H9 (cell line): Measurements from ENCODE around the gene TRIM36. TPM values are rescaled to one million over a fixed set of nuclear protein-coding genes. Genes with fewer than 3 reads are reported as not detected.

Experiments used
- DNase-seq: peaks from one replicate; pipeline ENCODE4 v3.0.0-alpha.2; 2017
- H2AFZ ChIP-seq: one replicate; pipeline ENCODE4 v1.6.1; 2013; ENCODE audit warnings: mild to moderate bottlenecking, low read length, control low read depth, moderate library complexity
- H2AK5ac ChIP-seq: 2 replicates; pipeline ENCODE4 v1.6.1; 2013; ENCODE audit warnings: low read length, control low read depth, mixed read lengths; ENCODE audit not compliant: insufficient read length
- H2BK120ac ChIP-seq: one replicate; pipeline ENCODE4 v1.6.1; 2013; ENCODE audit warnings: low read depth, mild to moderate bottlenecking, low read length, control low read depth, inconsistent platforms; ENCODE audit not compliant: poor library complexity, severe bottlenecking
- H2BK12ac ChIP-seq: 2 replicates; pipeline ENCODE4 v1.6.1; 2013; ENCODE audit warnings: low read length, control low read depth, mixed read lengths, low read depth; ENCODE audit not compliant: insufficient read length
- H2BK15ac ChIP-seq: 2 replicates; pipeline ENCODE4 v1.6.1; 2013; ENCODE audit warnings: low read depth, low read length, control low read depth
- H2BK20ac ChIP-seq: one replicate; pipeline ENCODE4 v1.6.1; 2013; ENCODE audit warnings: low read depth, mild to moderate bottlenecking, low read length, control low read depth, inconsistent platforms; ENCODE audit not compliant: poor library complexity, severe bottlenecking
- H2BK5ac ChIP-seq: 2 replicates; pipeline ENCODE4 v1.6.1; 2013; ENCODE audit warnings: low read length, control low read depth, mixed read lengths; ENCODE audit not compliant: insufficient read length
- H3K14ac ChIP-seq: 2 replicates; pipeline ENCODE4 v1.6.1; 2013; ENCODE audit warnings: low read length, control low read depth; ENCODE audit not compliant: insufficient read depth
- H3K18ac ChIP-seq: 2 replicates; pipeline ENCODE4 v1.6.1; 2013; ENCODE audit warnings: low read depth, mild to moderate bottlenecking, mixed read lengths, low read length, control low read depth; ENCODE audit not compliant: insufficient read length
- H3K23ac ChIP-seq: 2 replicates; pipeline ENCODE4 v1.6.1; 2013; ENCODE audit warnings: low read length, control low read depth, mixed read lengths, low read depth; ENCODE audit not compliant: insufficient read length
- H3K23me2 ChIP-seq: 2 replicates; pipeline ENCODE4 v1.6.1; 2013; ENCODE audit warnings: low read depth, mild to moderate bottlenecking, mixed read lengths, low read length, control low read depth; ENCODE audit not compliant: insufficient read length, poor library complexity, severe bottlenecking
- H3K27ac ChIP-seq: 2 replicates; pipeline ENCODE4 v1.5.1; 2013; ENCODE audit warnings: low read length, control low read depth, mixed read lengths, low read depth; ENCODE audit not compliant: insufficient read length
- H3K27me3 ChIP-seq: 2 replicates; pipeline ENCODE4 v1.6.1; 2013; ENCODE audit warnings: low read length, control low read depth, inconsistent platforms; ENCODE audit not compliant: insufficient read depth
- H3K4ac ChIP-seq: 2 replicates; pipeline ENCODE4 v1.6.1; 2013; ENCODE audit warnings: low read depth, mild to moderate bottlenecking, control low read depth, inconsistent platforms, low read length, moderate library complexity
- H3K4me1 ChIP-seq: 2 replicates; pipeline ENCODE4 v1.6.1; 2013; ENCODE audit warnings: low read length, control low read depth, inconsistent platforms; ENCODE audit not compliant: insufficient read depth
- H3K4me2 ChIP-seq: 2 replicates; pipeline ENCODE4 v1.6.1; 2013; ENCODE audit warnings: low read length, control low read depth, mixed read lengths; ENCODE audit not compliant: insufficient read length, insufficient read depth
- H3K56ac ChIP-seq: 2 replicates; pipeline ENCODE4 v1.6.1; 2013; ENCODE audit warnings: low read depth, mild to moderate bottlenecking, mixed read lengths, low read length, control low read depth; ENCODE audit not compliant: insufficient read length
- H3K79me1 ChIP-seq: 2 replicates; pipeline ENCODE4 v1.6.1; 2013; ENCODE audit warnings: low read depth, mild to moderate bottlenecking, moderate library complexity, low read length, control low read depth, inconsistent platforms; ENCODE audit not compliant: insufficient read depth, poor library complexity, severe bottlenecking
- H3K79me2 ChIP-seq: 2 replicates; pipeline ENCODE4 v1.6.1; 2013; ENCODE audit warnings: low read length, control low read depth, inconsistent platforms; ENCODE audit not compliant: insufficient read depth
- H3K9ac ChIP-seq: 2 replicates; pipeline ENCODE4 v1.6.1; 2013; ENCODE audit warnings: low read length, control low read depth, mixed read lengths; ENCODE audit not compliant: insufficient read length; ENCODE audit errors: extremely low read depth
- H3K9me3 ChIP-seq: one replicate; pipeline ENCODE4 v1.6.1; 2013; ENCODE audit warnings: low read depth, low read length, inconsistent platforms; ENCODE audit not compliant: control insufficient read depth
- H3T11ph ChIP-seq: one replicate; pipeline ENCODE4 v1.6.1; 2013; ENCODE audit warnings: mild to moderate bottlenecking, low read length, control low read depth, inconsistent platforms
- H4K20me1 ChIP-seq: one replicate; pipeline ENCODE4 v1.6.1; 2013; ENCODE audit not compliant: control insufficient read depth, insufficient read length, insufficient read depth
- H4K5ac ChIP-seq: 2 replicates; pipeline ENCODE4 v1.6.1; 2013; ENCODE audit warnings: low read depth, mild to moderate bottlenecking, mixed read lengths, low read length, control low read depth; ENCODE audit not compliant: insufficient read length
- H4K8ac ChIP-seq: replicated peaks from 2 replicates; pipeline ENCODE4 v1.6.1; 2013; ENCODE audit warnings: low read length, control low read depth, mixed read lengths, low read depth; ENCODE audit not compliant: insufficient read length
- H4K91ac ChIP-seq: 2 replicates; pipeline ENCODE4 v1.6.1; 2013; ENCODE audit warnings: low read depth, mild to moderate bottlenecking, moderate library complexity, mixed read lengths, low read length, control low read depth; ENCODE audit not compliant: insufficient read length
- H3K27ac Mint-ChIP-seq, 3 experiments: 2 replicates in 2 of 3; 3 replicates in 1 of 3; pipeline ENCODE4 v1.8.0; 2020 to 2021; ENCODE audit warnings: mixed read lengths in 3 of 3, mild to moderate bottlenecking in 1 of 3, moderate library complexity in 1 of 3
- H3K27me3 Mint-ChIP-seq: 2 replicates; pipeline ENCODE4 v1.8.0; 2021; ENCODE audit warnings: low read depth, mild to moderate bottlenecking, moderate library complexity, mixed read lengths
- H3K36me3 Mint-ChIP-seq, 3 experiments: 2 replicates in 2 of 3; 3 replicates in 1 of 3; pipeline ENCODE4 v1.8.0; 2020 to 2021; ENCODE audit warnings: low read depth in 3 of 3, mixed read lengths in 3 of 3; ENCODE audit not compliant: insufficient read depth in 1 of 3
- H3K4me1 Mint-ChIP-seq, 2 experiments: 2 replicates each; pipeline ENCODE4 v1.8.0; 2020; ENCODE audit warnings: mixed read lengths in 2 of 2
- H3K4me3 Mint-ChIP-seq, 2 experiments: 2 replicates in 1 of 2; 3 replicates in 1 of 2; pipeline ENCODE4 v1.8.0; 2020 to 2021; ENCODE audit warnings: mild to moderate bottlenecking in 2 of 2, mixed read lengths in 2 of 2, moderate library complexity in 1 of 2
- H3K9me3 Mint-ChIP-seq, 2 experiments: 2 replicates in 1 of 2; 3 replicates in 1 of 2; pipeline ENCODE4 v1.8.0; 2020; ENCODE audit warnings: mild to moderate bottlenecking in 2 of 2, mixed read lengths in 2 of 2, moderate library complexity in 1 of 2
- WGBS: extraction: QIAGEN DNeasy Blood & Tissue Kit; methylation state at CpG from one replicate; pipeline ENCODE4 v1.1.7; 2013; ENCODE audit warnings: missing lambda C conversion rate, low lambda C conversion rate, mixed read lengths; ENCODE audit not compliant: insufficient read length; ENCODE audit errors: extremely low coverage; 5-methylcytosine and 5-hydroxymethylcytosine counted together
- total RNA-seq: library from RNA; stranded (reverse); gene quantifications from 2 replicates; pipeline ENCODE4 v1.2.1, GENCODE V29; 2021
- TF ChIP-seq, protein P1 (sequence below): fragments of 200-600 bp; sonication (generic); conservative IDR thresholded peaks from 3 replicates; pipeline ENCODE4 v1.8.0; 2021; ENCODE audit warnings: antibody characterized with exemption, mild to moderate bottlenecking

Gene TRIM36
- total RNA-seq, 1 experiment from 2014 or later = 14.6 TPM

DNA sequence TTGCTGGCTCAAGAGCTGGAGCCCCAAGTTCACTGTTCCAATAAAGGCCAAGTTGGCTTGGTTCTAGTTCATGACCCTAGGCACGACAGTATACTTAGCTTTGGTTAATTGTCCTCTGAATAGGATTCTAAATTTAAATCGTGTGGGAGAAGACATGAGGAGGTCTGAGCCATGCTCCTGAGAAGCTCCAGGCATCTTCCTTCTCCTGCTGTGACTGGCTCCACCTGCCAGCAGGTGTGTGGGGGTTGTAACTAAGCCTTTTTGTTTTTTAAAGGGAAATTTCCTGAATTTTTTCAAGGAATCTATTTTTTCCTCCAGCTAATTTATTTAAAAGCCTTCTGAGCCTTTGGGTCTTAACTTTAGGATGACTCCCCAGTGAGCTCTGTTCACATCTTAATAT lies 20.2 kb upstream of the TRIM36 start:
- no peak overlapping the region for H3K4me3 Mint-ChIP-seq
- Histone ChIP-seq H2BK12ac (no peak overlapping the region), H3K79me2 (no peaks in the 10 kb centered on the region), H3K23me2 (no peaks in the 10 kb centered on the region), H3K56ac (no peak overlapping the region), H3K4me2 (peak overlapping the region; percentile 33), H4K91ac (no peak overlapping the region), H3K14ac (no peak overlapping the region), H3K27me3 (no peaks in the 10 kb centered on the region), H4K8ac (no peak overlapping the region), H3K9me3 (no peaks in the 10 kb centered on the region), H3K4me1 (peaks cover 2% of the 10 kb centered on the region; the same call in 1 of the 2 replicates), H3K23ac (no peak overlapping the region), H3K9ac (no peak overlapping the region), H2AFZ (no peak overlapping the region), H2BK5ac (no peak overlapping the region), H3K27ac (no peak overlapping the region), H3T11ph (no peak overlapping the region), H3K4ac (no peak overlapping the region), H2BK20ac (no peak overlapping the region), H3K18ac (no peak overlapping the region), H2BK15ac (no peak overlapping the region), H4K20me1 (no peaks in the 10 kb centered on the region), H2BK120ac (no peak overlapping the region), H2AK5ac (no peak overlapping the region), H3K79me1 (no peaks in the 10 kb centered on the region), H4K5ac (no peak overlapping the region)
- WGBS = no CpG with 5 or more reads among the region's 2 CpGs
- H3K27ac Mint-ChIP-seq = no peak overlapping the region
- peaks cover 16 to 18% of the 10 kb centered on the region in 2 experiments for H3K4me1 Mint-ChIP-seq
- no peaks in the 10 kb centered on the region for H3K36me3 Mint-ChIP-seq
- no peaks in the 10 kb centered on the region; the same call in 1 of the 2 replicates for H3K27me3 Mint-ChIP-seq
- H3K9me3 Mint-ChIP-seq = no peaks in the 10 kb centered on the region
- TF ChIP-seq, protein P1, sequence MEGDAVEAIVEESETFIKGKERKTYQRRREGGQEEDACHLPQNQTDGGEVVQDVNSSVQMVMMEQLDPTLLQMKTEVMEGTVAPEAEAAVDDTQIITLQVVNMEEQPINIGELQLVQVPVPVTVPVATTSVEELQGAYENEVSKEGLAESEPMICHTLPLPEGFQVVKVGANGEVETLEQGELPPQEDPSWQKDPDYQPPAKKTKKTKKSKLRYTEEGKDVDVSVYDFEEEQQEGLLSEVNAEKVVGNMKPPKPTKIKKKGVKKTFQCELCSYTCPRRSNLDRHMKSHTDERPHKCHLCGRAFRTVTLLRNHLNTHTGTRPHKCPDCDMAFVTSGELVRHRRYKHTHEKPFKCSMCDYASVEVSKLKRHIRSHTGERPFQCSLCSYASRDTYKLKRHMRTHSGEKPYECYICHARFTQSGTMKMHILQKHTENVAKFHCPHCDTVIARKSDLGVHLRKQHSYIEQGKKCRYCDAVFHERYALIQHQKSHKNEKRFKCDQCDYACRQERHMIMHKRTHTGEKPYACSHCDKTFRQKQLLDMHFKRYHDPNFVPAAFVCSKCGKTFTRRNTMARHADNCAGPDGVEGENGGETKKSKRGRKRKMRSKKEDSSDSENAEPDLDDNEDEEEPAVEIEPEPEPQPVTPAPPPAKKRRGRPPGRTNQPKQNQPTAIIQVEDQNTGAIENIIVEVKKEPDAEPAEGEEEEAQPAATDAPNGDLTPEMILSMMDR = no peak
- DNase-seq = no peak
